SHP77 treated with DMSO at 0.1 percent for 48 hours (cell line): ENCODE measurements around the gene DDX10.

ENCODE experiments used
- DNase-seq: peaks from one replicate; lab custom pipeline; 2025; lab: John Stamatoyannopoulos, UW

Gene DDX10

GRCh38 chr11:108654994-108655631, 9.8 kb upstream of the DDX10 start:
- peak; percentile 27 for DNase-seq

- no peak for DNase-seq
These were observed 2.2 kb upstream of the DDX10 start for GRCh38 chr11:108662700-108663099.

GRCh38 chr11:108663154-108663877, 1.6 kb upstream of the DDX10 start:
- no peak for DNase-seq

GRCh38 chr11:108666373-108666772, 1.5 kb downstream of the DDX10 start:
- no peak for DNase-seq

- no peak for DNase-seq
These were observed 4.4 kb downstream of the DDX10 start for GRCh38 chr11:108669286-108669685.

- no peak for DNase-seq
These were observed 4.8 kb downstream of the DDX10 start for GRCh38 chr11:108669711-108670110.

GRCh38 chr11:108670451-108670850, 5.6 kb downstream of the DDX10 start:
- no peak for DNase-seq

GRCh38 chr11:108672113-108672512, 7.2 kb downstream of the DDX10 start:
- no peak for DNase-seq

- DNase-seq: no peak
These were observed 7.9 kb downstream of the DDX10 start for GRCh38 chr11:108672786-108673185.

GRCh38 chr11:108679045-108679444, 14.2 kb downstream of the DDX10 start:
- DNase-seq: no peak

- DNase-seq: no peak
These were observed 15.4 kb downstream of the DDX10 start for GRCh38 chr11:108680271-108680670.

GRCh38 chr11:108685419-108686130, 20.7 kb downstream of the DDX10 start:
- DNase-seq: no peak

GRCh38 chr11:108693852-108694251, 29.0 kb downstream of the DDX10 start:
- no peak for DNase-seq

GRCh38 chr11:108694846-108695245, 30.0 kb downstream of the DDX10 start:
- no peak for DNase-seq

GRCh38 chr11:108697872-108698473, 33.1 kb downstream of the DDX10 start:
- peak; percentile 23 for DNase-seq

- DNase-seq: no peak
These were observed 34.2 kb downstream of the DDX10 start for GRCh38 chr11:108698844-108699642.

GRCh38 chr11:108703916-108704315, 39.0 kb downstream of the DDX10 start:
- DNase-seq: no peak

GRCh38 chr11:108705061-108705460, 40.2 kb downstream of the DDX10 start:
- no peak for DNase-seq

- no peak for DNase-seq
These were observed 43.3 kb downstream of the DDX10 start for GRCh38 chr11:108708173-108708572.

- no peak for DNase-seq
These were observed 44.9 kb downstream of the DDX10 start for GRCh38 chr11:108709741-108710140.

- DNase-seq: no peak
These were observed 48.4 kb downstream of the DDX10 start for GRCh38 chr11:108713076-108713790.
